Mucosa of descending colon (tissue), 3 donors: Measurements from ENCODE around the gene GLRA1. TPM values are rescaled to one million over a fixed set of nuclear protein-coding genes. Genes with fewer than 3 reads are reported as not detected.

Source experiments
- ATAC-seq: fragments of 200-7000 bp; cut with Tn5 transposase; one replicate; pipeline ENCODE4 v1.9.1; 2020; ENCODE audit warnings: mild to moderate bottlenecking, moderate library complexity
- DNase-seq, 3 donors: peaks; one replicate each; pipeline ENCODE4 v3.0.0-alpha.2; 2020
- H3K36me3 ChIP-seq: fragments of 200-600 bp; one replicate; pipeline ENCODE4 v1.8.0; 2021; ENCODE audit warnings: low read depth, mild to moderate bottlenecking
- H3K4me1 ChIP-seq: fragments of 200-600 bp; one replicate; pipeline ENCODE4 v1.8.0; 2021; ENCODE audit warnings: low read depth, mild to moderate bottlenecking
- H3K4me3 ChIP-seq: fragments of 200-600 bp; one replicate; pipeline ENCODE4 v1.8.0; 2021; ENCODE audit warnings: mild to moderate bottlenecking
- H3K9me3 ChIP-seq: fragments of 200-600 bp; one replicate; pipeline ENCODE4 v1.8.0; 2021; ENCODE audit warnings: mild to moderate bottlenecking
- CTCF ChIP-seq: fragments of 200-600 bp; IDR thresholded peaks from one replicate; pipeline ENCODE4 v1.8.0; 2022; ENCODE audit warnings: antibody characterized with exemption, mild to moderate bottlenecking
- intact Hi-C, 2 donors: fragments of 100-400 bp; cut with DNase I in 1 of 2; cut with micrococcal nuclease in 1 of 2; formaldehyde crosslinking; loops; one replicate each; pipeline versions ENCODE4 v1.11.0 to v1.11.1; 2022; cut with DNase I, micrococcal nuclease
- long read RNA-seq, 2 donors: library from polyadenylated mRNA; unstranded; transcript quantifications; one replicate each; pipeline ENCODE4 v2.0.0, GENCODE V29; 2019 to 2021
- total RNA-seq, 3 donors: library from RNA; stranded (reverse); fragmentation: NEBNext Ultra II Directional in 2 of 3; extraction: Animal tissue kit (Norgen Biotek cat#: 25700) in 2 of 3; gene quantifications; one replicate each; pipeline versions ENCODE4 v1.2.1 to v1.2.4, GENCODE V29; 2021 to 2023
- donor health status: DM: no; HTN: no; CAD: no; lungs with moderate emphysema.
- donor health status: DM: no; HTN: no; CAD: no.
- donor health status: DM: no; HTN: yes; CAD: no.

Gene GLRA1
- total RNA-seq = not detected
- long read RNA-seq, donor 1 = 0 reads
- long read RNA-seq, donor 2 = 0 reads

DNA sequence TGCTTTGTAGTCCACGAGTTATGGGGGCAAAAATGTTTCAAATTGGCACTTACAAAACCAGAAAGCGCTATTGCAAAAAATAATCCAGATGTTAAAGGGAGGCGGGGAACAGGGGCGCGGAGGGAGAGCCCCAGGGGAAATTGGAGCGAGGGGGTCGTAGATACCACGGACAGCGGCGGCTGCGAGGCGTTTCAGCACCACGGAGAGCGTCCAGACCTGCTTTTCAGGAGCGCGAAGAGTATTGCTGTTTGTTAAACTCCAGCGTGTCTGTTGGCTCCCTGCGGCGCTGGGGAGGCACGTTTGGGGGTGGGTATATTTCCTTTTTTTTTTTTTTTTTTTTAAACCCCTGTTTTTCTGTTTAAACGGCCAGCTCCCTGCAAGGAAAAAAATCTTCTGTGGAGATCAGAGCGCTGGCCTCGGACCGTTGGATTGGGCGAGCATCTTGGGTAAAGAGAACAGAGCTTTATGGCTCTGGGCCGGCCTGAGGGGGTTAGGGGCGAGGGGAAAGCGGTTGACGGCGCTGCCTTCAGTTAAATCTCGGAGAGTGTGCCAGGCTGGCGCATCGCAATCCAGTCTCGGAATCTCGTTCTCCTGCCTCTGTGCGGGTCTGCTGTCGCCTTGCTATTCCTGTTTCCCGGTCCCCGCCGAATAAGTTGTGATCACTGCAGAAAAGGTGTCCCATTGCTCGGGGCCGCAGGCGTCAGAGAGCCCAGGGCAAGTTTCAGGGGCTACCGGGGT, at the start of gene GLRA1:
Gene GLRA1 (minus strand): TSS at position 288 of the 738 bp plus-strand sequence. CDS start 302 bp downstream, outside the sequence.
- Histone ChIP-seq H3K9me3 (no peaks in the 10 kb centered on the region), H3K36me3 (no peaks in the 10 kb centered on the region), H3K4me1 (no peaks in the 10 kb centered on the region), H3K4me3 (no peak within 1 kb of the TSS)
- DNase-seq = peak; percentile 40 to 62 (median 58)
- intact Hi-C loops = no loop called here
- peak; percentile 47 for ATAC-seq
- no peak for TF ChIP-seq CTCF

DNA sequence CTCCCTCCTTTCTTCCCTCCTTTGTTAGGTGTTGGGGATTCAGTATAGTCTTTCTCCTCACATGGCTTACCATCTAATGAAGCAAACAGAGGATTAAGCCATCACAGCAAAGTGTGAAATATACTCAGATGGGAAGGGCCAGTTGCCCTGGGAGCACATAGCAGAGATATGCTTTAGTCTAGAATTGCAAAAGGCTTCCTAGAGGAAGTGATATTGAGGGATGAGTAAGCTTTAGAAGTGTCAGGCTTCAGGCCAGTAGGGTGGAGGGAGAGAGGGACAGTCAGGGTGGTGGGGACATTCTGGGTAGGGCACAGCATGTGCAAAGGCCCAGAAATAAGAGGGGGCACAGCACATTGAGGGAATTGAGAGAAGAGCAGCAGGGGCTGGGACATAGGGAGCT, 46.2 kb upstream of the GLRA1 start:
- H3K36me3 ChIP-seq = no peaks in the 10 kb centered on the region
- DNase-seq = no peak
- ATAC-seq = no peak
- H3K4me1 ChIP-seq = no peaks in the 10 kb centered on the region
- intact Hi-C loops = no loop called here
- TF ChIP-seq CTCF = no peak
- H3K4me3 ChIP-seq = no peak overlapping the region
- no peaks in the 10 kb centered on the region for H3K9me3 ChIP-seq

DNA sequence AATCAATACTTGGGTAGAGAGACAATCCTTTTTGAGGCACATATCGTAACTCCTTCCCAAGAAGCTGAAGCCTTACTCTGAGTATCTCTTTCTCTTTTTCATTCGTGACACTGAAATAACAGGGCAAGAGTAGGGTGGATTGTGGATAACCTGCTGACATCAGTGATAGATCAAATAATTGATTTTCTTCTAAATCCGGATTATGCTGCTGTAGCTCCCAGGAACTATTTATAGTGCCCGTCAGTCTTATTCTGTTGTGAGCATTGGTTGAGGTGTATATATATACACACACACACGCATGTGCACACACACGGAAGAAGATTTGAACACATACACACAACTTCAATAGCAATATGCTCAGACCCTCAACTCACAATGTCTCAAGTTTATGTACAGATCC, 43.2 kb upstream of the GLRA1 start:
- intact Hi-C loops = no loop called here
- ATAC-seq = no peak

DNA sequence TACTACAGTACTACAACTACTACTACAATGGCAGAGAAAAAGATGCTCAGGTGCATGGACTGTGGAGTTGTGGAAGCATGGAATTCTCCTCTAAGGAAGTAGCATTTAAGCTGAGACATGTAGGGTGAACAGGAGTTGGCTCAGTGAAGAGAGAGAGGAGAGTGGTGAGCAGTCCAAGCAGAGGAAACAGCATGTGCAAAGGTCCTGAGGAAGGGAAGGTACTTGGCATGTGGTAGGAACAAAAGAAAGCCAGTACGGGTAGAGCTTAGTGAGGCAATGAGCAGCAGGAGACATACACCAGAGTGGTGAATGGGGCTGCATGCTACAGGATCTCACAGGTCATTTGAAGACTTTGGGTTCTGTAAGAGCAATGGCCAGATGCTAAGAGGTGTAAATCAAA, 41.4 kb upstream of the GLRA1 start:
- Histone ChIP-seq H3K36me3 (no peaks in the 10 kb centered on the region), H3K4me1 (no peaks in the 10 kb centered on the region), H3K9me3 (no peaks in the 10 kb centered on the region), H3K4me3 (no peak overlapping the region)
- intact Hi-C loops = no loop called here
- ATAC-seq (no peak), DNase-seq (no peak)
- TF ChIP-seq CTCF = no peak

More for the DNA sequence above, 43.2 kb upstream of the GLRA1 start:
- DNase-seq = no peak
- H3K4me3 ChIP-seq = no peak overlapping the region
- H3K9me3 ChIP-seq = no peaks in the 10 kb centered on the region
- H3K4me1 ChIP-seq = no peaks in the 10 kb centered on the region
- no peak for TF ChIP-seq CTCF
- H3K36me3 ChIP-seq = no peaks in the 10 kb centered on the region

GRCh38 chr5:151964471-151964870, 39.8 kb upstream of the GLRA1 start:
- Histone ChIP-seq H3K36me3 (no peaks in the 10 kb centered on the region), H3K9me3 (no peaks in the 10 kb centered on the region), H3K4me3 (no peak overlapping the region), H3K4me1 (no peaks in the 10 kb centered on the region)
- ATAC-seq = no peak
- DNase-seq = no peak
- TF ChIP-seq CTCF = no peak
- intact Hi-C loops = no loop called here
